Esophagus squamous epithelium (tissue), 4 donors: ENCODE results near the gene MTMR4.

Experiments
- CTCF ChIP-seq, 6 experiments: fragments of 450-650 bp in 4 of 6; fragments of 200-600 bp in 2 of 6; sonication (generic) in 2 of 6; IDR thresholded peaks; one replicate each; pipeline ENCODE4 v1.5.1; 2016 to 2019; ENCODE audit warnings: antibody characterized with exemption in 6 of 6, mild to moderate bottlenecking in 4 of 6, moderate library complexity in 4 of 6
- POLR2A ChIP-seq, 4 donors: fragments of 450-650 bp; IDR thresholded peaks; one replicate each; pipeline ENCODE4 v1.6.1; 2017; ENCODE audit warnings: antibody characterized with exemption in 4 of 4, mild to moderate bottlenecking in 4 of 4, moderate library complexity in 3 of 4

- no peak for TF ChIP-seq CTCF (IDR thresholded peaks at IDR 0.05)
- no peak for TF ChIP-seq POLR2A (IDR thresholded peaks at IDR 0.05)
These were observed 7.3 kb downstream of the MTMR4 start for GRCh38 chr17:58507123-58507634.
